ENCODE data around the gene LRP8. TPM values are rescaled to one million over a fixed set of nuclear protein-coding genes. Genes with fewer than 3 reads are reported as not detected.

Gene LRP8
- total and polyA plus RNA-seq, 11 donors = 0.27 to 8.0 (median 1.7) TPM

GRCh38 chr1:53339736-53340635 is 12.1 kb upstream of the LRP8 start:
- Histone ChIP-seq H3K27ac (no peak overlapping the region), H3K4me1 (no peaks in the 10 kb centered on the region), H3K4me3 (no peak overlapping the region), H3K36me3 (no peaks in the 10 kb centered on the region), H3K27me3 (peaks cover 0 to 19% (median 3%) of the 10 kb centered on the region in 9 donors), H3K9me3 (no peaks in the 10 kb centered on the region)
- DNase-seq = peak in 1 of 5 donors; percentile 7
- TF ChIP-seq, protein P1, sequence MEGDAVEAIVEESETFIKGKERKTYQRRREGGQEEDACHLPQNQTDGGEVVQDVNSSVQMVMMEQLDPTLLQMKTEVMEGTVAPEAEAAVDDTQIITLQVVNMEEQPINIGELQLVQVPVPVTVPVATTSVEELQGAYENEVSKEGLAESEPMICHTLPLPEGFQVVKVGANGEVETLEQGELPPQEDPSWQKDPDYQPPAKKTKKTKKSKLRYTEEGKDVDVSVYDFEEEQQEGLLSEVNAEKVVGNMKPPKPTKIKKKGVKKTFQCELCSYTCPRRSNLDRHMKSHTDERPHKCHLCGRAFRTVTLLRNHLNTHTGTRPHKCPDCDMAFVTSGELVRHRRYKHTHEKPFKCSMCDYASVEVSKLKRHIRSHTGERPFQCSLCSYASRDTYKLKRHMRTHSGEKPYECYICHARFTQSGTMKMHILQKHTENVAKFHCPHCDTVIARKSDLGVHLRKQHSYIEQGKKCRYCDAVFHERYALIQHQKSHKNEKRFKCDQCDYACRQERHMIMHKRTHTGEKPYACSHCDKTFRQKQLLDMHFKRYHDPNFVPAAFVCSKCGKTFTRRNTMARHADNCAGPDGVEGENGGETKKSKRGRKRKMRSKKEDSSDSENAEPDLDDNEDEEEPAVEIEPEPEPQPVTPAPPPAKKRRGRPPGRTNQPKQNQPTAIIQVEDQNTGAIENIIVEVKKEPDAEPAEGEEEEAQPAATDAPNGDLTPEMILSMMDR (IDR thresholded peaks at IDR 0.05) = no peak
- TF ChIP-seq POLR2A (IDR thresholded peaks at IDR 0.05) = no peak
- peak in 1 of 4 donors; percentile 22 for ATAC-seq
- intact Hi-C loops (cut with DNase I) = no loop called here
- 74 to 80% (median 77%) methylated on average over 8 of the region's 8 CpGs for WGBS, 4 donors

DNA sequence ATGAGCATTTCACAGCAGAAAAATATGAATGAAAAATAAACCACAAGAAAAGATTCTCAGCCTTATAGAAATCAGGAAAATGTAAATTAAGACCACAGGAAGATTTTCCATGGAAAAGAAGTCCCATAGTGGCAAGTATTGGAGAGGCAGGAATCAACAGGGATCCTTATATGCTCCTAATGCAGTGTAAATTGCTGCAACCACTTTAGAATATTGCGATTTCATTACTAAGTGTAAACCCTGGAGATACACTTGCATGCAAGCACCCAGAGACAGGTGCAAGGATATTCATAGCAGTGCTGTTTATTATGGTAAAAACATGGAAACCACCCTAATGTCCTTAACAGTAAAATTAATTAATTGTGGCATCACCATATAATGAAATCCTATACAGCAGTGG is 10.6 kb upstream of the LRP8 start:
- TF ChIP-seq, protein P1 (IDR thresholded peaks at IDR 0.05) = no peak
- no peak for TF ChIP-seq POLR2A (IDR thresholded peaks at IDR 0.05)
- Histone ChIP-seq H3K9me3 (no peaks in the 10 kb centered on the region), H3K4me3 (no peak overlapping the region), H3K27me3 (peaks cover 0 to 19% (median 3%) of the 10 kb centered on the region in 9 donors), H3K4me1 (no peaks in the 10 kb centered on the region), H3K27ac (no peak overlapping the region), H3K36me3 (no peaks in the 10 kb centered on the region)
- intact Hi-C loops (cut with DNase I) = no loop called here
- no peak for DNase-seq
- no peak for ATAC-seq
- WGBS, 4 donors = 85 to 96% (median 90%) methylated on average over 1 of the region's 1 CpG

- Histone ChIP-seq H3K9me3 (no peaks in the 10 kb centered on the region), H3K27ac (no peak overlapping the region), H3K4me1 (no peaks in the 10 kb centered on the region), H3K27me3 (peaks cover 0 to 19% (median 3%) of the 10 kb centered on the region in 9 donors), H3K4me3 (no peak overlapping the region), H3K36me3 (no peaks in the 10 kb centered on the region)
- TF ChIP-seq, protein P1 (IDR thresholded peaks at IDR 0.05) = no peak
- no peak for TF ChIP-seq POLR2A (IDR thresholded peaks at IDR 0.05)
- DNase-seq = no peak
- WGBS, 4 donors = 88 to 89% (median 89%) methylated on average over 5 of the region's 5 CpGs
- ATAC-seq = no peak
- intact Hi-C loops (cut with DNase I) = no loop called here
Measured at GRCh38 chr1:53337499-53337898, 9.6 kb upstream of the LRP8 start.

- no peak overlapping the region for H3K4me3 ChIP-seq
- no peak for ATAC-seq
- intact Hi-C loops (cut with DNase I) = no loop called here
- no peaks in the 10 kb centered on the region for H3K4me1 ChIP-seq
- no peaks in the 10 kb centered on the region for H3K36me3 ChIP-seq
- H3K27me3 ChIP-seq = peaks cover 0 to 19% (median 3%) of the 10 kb centered on the region in 9 donors
- peak in 1 of 5 donors; percentile 10 for DNase-seq
- no peak for TF ChIP-seq POLR2A (IDR thresholded peaks at IDR 0.05)
- H3K9me3 ChIP-seq = no peaks in the 10 kb centered on the region
- 79 to 83% (median 82%) methylated on average over 12 of the region's 12 CpGs for WGBS, 4 donors
- H3K27ac ChIP-seq = no peak overlapping the region
Measured at GRCh38 chr1:53336146-53336545, 8.3 kb upstream of the LRP8 start.

Measured in heart left ventricle (tissue), 16 donors.